Muscle of back (tissue), 11 donors: ENCODE data around the gene ATP11A. TPM values are rescaled to one million over a fixed set of nuclear protein-coding genes. Genes with fewer than 3 reads are reported as not detected.
A peak's percentile ranks its signal among the peaks of the same experiment; 100 is the strongest.

Source experiments
- DNase-seq, 3 donors: peaks; one replicate each; pipeline versions ENCODE4 v3.0.0 to v3.0.0-alpha.2; 2013
- polyA plus RNA-seq, 10 donors: library from polyadenylated mRNA; unstranded; fragments of 120-200 nt; gene quantifications; one replicate each; pipeline ENCODE4 v1.2.1, GENCODE V29; 2013; ENCODE audit not compliant: insufficient read length in 10 of 10

The ATP11A gene
- polyA plus RNA-seq, 10 donors: 16.7 to 26.2 (median 21.4) TPM

GRCh38 chr13:112926993-112927392, 237.2 kb downstream of the ATP11A start:
- DNase-seq: no peak

GRCh38 chr13:112928020-112928971, 238.5 kb downstream of the ATP11A start:
- DNase-seq: peak in 1 of 3 donors; percentile 79

- peak; percentile 24 to 76 (median 58) for DNase-seq
Measured at GRCh38 chr13:112928972-112929782, 239.3 kb downstream of the ATP11A start.

GRCh38 chr13:112929783-112930055, 239.9 kb downstream of the ATP11A start:
- no peak for DNase-seq

GRCh38 chr13:112930192-112930591, 240.4 kb downstream of the ATP11A start:
- DNase-seq: no peak

GRCh38 chr13:112931028-112931934, 241.4 kb downstream of the ATP11A start:
- DNase-seq: peak; percentile 45 to 90 (median 73)

GRCh38 chr13:112932971-112933370, 243.1 kb downstream of the ATP11A start:
- no peak for DNase-seq

- DNase-seq: no peak
Measured at GRCh38 chr13:112933649-112934048, 243.8 kb downstream of the ATP11A start.

- DNase-seq: no peak
Measured at GRCh38 chr13:112934078-112934477, 244.2 kb downstream of the ATP11A start.

Other genes with a start within 250 kb of the ATP11A start
- gene TUBGCP3, start 101.9 kb upstream of the ATP11A start, polyA plus RNA-seq: 10 to 100 TPM; 13.2 to 21.0 (median 18.9) TPM